GM12878 (cell line): ENCODE results near the gene DUS1L. TPM values are rescaled to one million over a fixed set of nuclear protein-coding genes. Genes with fewer than 3 reads are reported as not detected.

Experiments used
- BHLHE40 ChIP-seq, 2 experiments: fragments of 450-650 bp in 1 of 2; IDR thresholded peaks; 2 replicates each; pipeline ENCODE4 v1.6.1; 2011 to 2017; ENCODE audit warnings: low read depth in 2 of 2, borderline replicate concordance in 1 of 2, improper control_type of control experiment in 1 of 2, low read length in 1 of 2, mild to moderate bottlenecking in 1 of 2
- FOXM1 ChIP-seq: IDR thresholded peaks from 2 replicates; pipeline ENCODE4 v1.6.1; 2012; ENCODE audit warnings: low read depth, mild to moderate bottlenecking, inconsistent platforms, low read length, moderate library complexity
- KDM1A ChIP-seq: fragments of 200-600 bp; sonication (generic); IDR thresholded peaks from 2 replicates; pipeline ENCODE4 v1.6.1; 2016; ENCODE audit warnings: borderline replicate concordance
- NFYA ChIP-seq: IDR thresholded peaks from 2 replicates; pipeline ENCODE4 v1.6.1; 2011; ENCODE audit warnings: low read depth, mild to moderate bottlenecking, low read length, improper control_type of control experiment, borderline replicate concordance
- NR2C1 ChIP-seq: fragments of 450-650 bp; IDR thresholded peaks from 2 replicates; pipeline ENCODE4 v1.6.1; 2017; ENCODE audit warnings: antibody characterized with exemption, mild to moderate bottlenecking, moderate library complexity
- PBX3 ChIP-seq: IDR thresholded peaks from 2 replicates; pipeline ENCODE4 v1.6.1; 2011; ENCODE audit warnings: mild to moderate bottlenecking, low read depth, low read length, moderate library complexity; ENCODE audit not compliant: insufficient replicate concordance
- POLR2AphosphoS5 ChIP-seq: IDR thresholded peaks from 2 replicates; pipeline ENCODE4 v1.6.1; 2011; ENCODE audit warnings: mild to moderate bottlenecking, low read length, inconsistent platforms
- RELA ChIP-seq: fragments of 450-650 bp; IDR thresholded peaks from 2 replicates; pipeline ENCODE4 v1.8.0; 2014; ENCODE audit warnings: borderline replicate concordance; ENCODE audit not compliant: partially characterized antibody
- USF1 ChIP-seq: IDR thresholded peaks from 2 replicates; pipeline ENCODE4 v1.6.1; 2011; ENCODE audit warnings: borderline replicate concordance, low read depth, mild to moderate bottlenecking, moderate library complexity, mixed read lengths, low read length; ENCODE audit not compliant: insufficient read depth; ENCODE audit errors: extremely low read length
- ZBED1 ChIP-seq: IDR thresholded peaks from 2 replicates; pipeline ENCODE4 v1.6.1; 2016; ENCODE audit warnings: borderline replicate concordance
- ZNF217 ChIP-seq: fragments of 450-650 bp; IDR thresholded peaks from 2 replicates; pipeline ENCODE4 v1.6.1; 2017; ENCODE audit warnings: antibody characterized with exemption, mild to moderate bottlenecking
- polyA plus RNA-seq, 11 experiments: library from polyadenylated mRNA; depleted of rRNA in 4 of 11; unstranded in 6 of 11; stranded (reverse) in 5 of 11; fragments of >200 nt; fragmentation: Nextera tagmentation in 4 of 11; fragmentation: Illumina TruSeq in 1 of 11; extraction: Ambion mirVana in 4 of 11; extraction: Trizol in 1 of 11; gene quantifications; 1 replicate in 1 of 11; 2 replicates in 10 of 11; pipeline versions ENCODE4 v1.2.1 to v1.2.3, GENCODE V29; 2011 to 2016; ENCODE audit warnings: inconsistent platforms in 2 of 11, missing spikeins in 2 of 11, low read depth in 1 of 11
- total RNA-seq, 4 experiments: library from RNA; depleted of rRNA in 3 of 4; stranded (reverse); fragments of >200 nt in 3 of 4; fragmentation: Illumina TruSeq in 1 of 4; extraction: Trizol in 1 of 4; gene quantifications; 2 replicates each; pipeline versions ENCODE4 v1.2.1 to v1.2.3, GENCODE V29; 2013 to 2021
- TF ChIP-seq, protein P1 (sequence below): IDR thresholded peaks from 2 replicates; pipeline ENCODE4 v1.6.1; 2012; ENCODE audit warnings: improper control_type of control experiment, low read depth, low read length; ENCODE audit not compliant: insufficient replicate concordance
- TF ChIP-seq, protein P2 (sequence below): IDR thresholded peaks from 2 replicates; pipeline ENCODE4 v1.6.1; 2011; ENCODE audit warnings: low read depth, low read length, improper control_type of control experiment, borderline replicate concordance
- TF ChIP-seq, protein P3 (sequence below): fragments of 450-650 bp; IDR thresholded peaks from 2 replicates; pipeline ENCODE4 v1.6.1; 2016; ENCODE audit warnings: mild to moderate bottlenecking

The DUS1L gene
- total and polyA plus RNA-seq, 10 of the 15 experiments (the other 5 are each of a cell fraction or from before 2014, with no cell fraction given): 6.1 to 157 (median 44.5) TPM

- no peak for TF ChIP-seq USF1
- TF ChIP-seq ZNF217: peak; percentile 36; the same call in 1 of the 2 replicates
- TF ChIP-seq POLR2AphosphoS5: peak; percentile 92
- peak; percentile 79 for TF ChIP-seq PBX3
- peak; percentile 46; the same call in 1 of the 2 replicates for TF ChIP-seq NR2C1
- TF ChIP-seq, protein P1, sequence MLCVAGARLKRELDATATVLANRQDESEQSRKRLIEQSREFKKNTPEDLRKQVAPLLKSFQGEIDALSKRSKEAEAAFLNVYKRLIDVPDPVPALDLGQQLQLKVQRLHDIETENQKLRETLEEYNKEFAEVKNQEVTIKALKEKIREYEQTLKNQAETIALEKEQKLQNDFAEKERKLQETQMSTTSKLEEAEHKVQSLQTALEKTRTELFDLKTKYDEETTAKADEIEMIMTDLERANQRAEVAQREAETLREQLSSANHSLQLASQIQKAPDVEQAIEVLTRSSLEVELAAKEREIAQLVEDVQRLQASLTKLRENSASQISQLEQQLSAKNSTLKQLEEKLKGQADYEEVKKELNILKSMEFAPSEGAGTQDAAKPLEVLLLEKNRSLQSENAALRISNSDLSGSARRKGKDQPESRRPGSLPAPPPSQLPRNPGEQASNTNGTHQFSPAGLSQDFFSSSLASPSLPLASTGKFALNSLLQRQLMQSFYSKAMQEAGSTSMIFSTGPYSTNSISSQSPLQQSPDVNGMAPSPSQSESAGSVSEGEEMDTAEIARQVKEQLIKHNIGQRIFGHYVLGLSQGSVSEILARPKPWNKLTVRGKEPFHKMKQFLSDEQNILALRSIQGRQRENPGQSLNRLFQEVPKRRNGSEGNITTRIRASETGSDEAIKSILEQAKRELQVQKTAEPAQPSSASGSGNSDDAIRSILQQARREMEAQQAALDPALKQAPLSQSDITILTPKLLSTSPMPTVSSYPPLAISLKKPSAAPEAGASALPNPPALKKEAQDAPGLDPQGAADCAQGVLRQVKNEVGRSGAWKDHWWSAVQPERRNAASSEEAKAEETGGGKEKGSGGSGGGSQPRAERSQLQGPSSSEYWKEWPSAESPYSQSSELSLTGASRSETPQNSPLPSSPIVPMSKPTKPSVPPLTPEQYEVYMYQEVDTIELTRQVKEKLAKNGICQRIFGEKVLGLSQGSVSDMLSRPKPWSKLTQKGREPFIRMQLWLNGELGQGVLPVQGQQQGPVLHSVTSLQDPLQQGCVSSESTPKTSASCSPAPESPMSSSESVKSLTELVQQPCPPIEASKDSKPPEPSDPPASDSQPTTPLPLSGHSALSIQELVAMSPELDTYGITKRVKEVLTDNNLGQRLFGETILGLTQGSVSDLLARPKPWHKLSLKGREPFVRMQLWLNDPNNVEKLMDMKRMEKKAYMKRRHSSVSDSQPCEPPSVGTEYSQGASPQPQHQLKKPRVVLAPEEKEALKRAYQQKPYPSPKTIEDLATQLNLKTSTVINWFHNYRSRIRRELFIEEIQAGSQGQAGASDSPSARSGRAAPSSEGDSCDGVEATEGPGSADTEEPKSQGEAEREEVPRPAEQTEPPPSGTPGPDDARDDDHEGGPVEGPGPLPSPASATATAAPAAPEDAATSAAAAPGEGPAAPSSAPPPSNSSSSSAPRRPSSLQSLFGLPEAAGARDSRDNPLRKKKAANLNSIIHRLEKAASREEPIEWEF: no peak
- TF ChIP-seq NFYA: no peak
- TF ChIP-seq, protein P2, sequence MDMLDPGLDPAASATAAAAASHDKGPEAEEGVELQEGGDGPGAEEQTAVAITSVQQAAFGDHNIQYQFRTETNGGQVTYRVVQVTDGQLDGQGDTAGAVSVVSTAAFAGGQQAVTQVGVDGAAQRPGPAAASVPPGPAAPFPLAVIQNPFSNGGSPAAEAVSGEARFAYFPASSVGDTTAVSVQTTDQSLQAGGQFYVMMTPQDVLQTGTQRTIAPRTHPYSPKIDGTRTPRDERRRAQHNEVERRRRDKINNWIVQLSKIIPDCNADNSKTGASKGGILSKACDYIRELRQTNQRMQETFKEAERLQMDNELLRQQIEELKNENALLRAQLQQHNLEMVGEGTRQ: no peak
- TF ChIP-seq, protein P3, sequence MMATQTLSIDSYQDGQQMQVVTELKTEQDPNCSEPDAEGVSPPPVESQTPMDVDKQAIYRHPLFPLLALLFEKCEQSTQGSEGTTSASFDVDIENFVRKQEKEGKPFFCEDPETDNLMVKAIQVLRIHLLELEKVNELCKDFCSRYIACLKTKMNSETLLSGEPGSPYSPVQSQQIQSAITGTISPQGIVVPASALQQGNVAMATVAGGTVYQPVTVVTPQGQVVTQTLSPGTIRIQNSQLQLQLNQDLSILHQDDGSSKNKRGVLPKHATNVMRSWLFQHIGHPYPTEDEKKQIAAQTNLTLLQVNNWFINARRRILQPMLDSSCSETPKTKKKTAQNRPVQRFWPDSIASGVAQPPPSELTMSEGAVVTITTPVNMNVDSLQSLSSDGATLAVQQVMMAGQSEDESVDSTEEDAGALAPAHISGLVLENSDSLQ: peak; percentile 92
- TF ChIP-seq BHLHE40 (IDR thresholded peaks at IDR 0.05; ENCODE audit: borderline replicate concordance in 1 of 2, low read depth in 2 of 2, low read length in 1 of 2): peak; percentile 70 to 95; a peak in 3 of 4 replicates
- no peak for TF ChIP-seq FOXM1
- no peak for TF ChIP-seq ZBED1
- no peak for TF ChIP-seq KDM1A
- peak; percentile 60 for TF ChIP-seq RELA
Measured at GRCh38 chr17:82037092-82037888, 28.3 kb downstream of the DUS1L start, which contains the start of gene DCXR (continued).
